ENCODE results near the gene UPK3A. TPM values are rescaled to one million over a fixed set of nuclear protein-coding genes. Genes with fewer than 3 reads are reported as not detected.
"Not testable (repeated sequence)": the region's sequence is repeated elsewhere in the genome, so short reads cannot be mapped to it uniquely, and the experiment has no call there.

The UPK3A gene
- total and polyA plus RNA-seq, 12 donors, result 0.17 TPM; not detected in 11

GRCh38 chr22:45292731-45293442 is 8.1 kb downstream of the UPK3A start:
- intact Hi-C loops (cut with DNase I), result no loop called here
- Histone ChIP-seq H3K27ac (no peak overlapping the region), H3K4me1 (replicated peaks in 1 of 2) (no peaks in the 10 kb centered on the region), H3K9me3 (replicated peaks in 1 of 3) (no peaks in the 10 kb centered on the region), H3K27me3 (no peaks in the 10 kb centered on the region), H3K4me3 (no peak overlapping the region), H3K36me3 (replicated peaks in 1 of 2) (no peaks in the 10 kb centered on the region)
- WGBS, 4 donors, result 52 to 79% (median 56%) methylated on average over 12 to 23 of the region's 23 CpGs
- TF ChIP-seq CTCF (IDR thresholded peaks at IDR 0.05) (no peak), POLR2A (IDR thresholded peaks at IDR 0.05) (no peak)
- no peak for DNase-seq

- H3K4me3 ChIP-seq, result no peak overlapping the region
- DNase-seq, result no peak
- H3K36me3 ChIP-seq (replicated peaks in 1 of 2), result no peaks in the 10 kb centered on the region
- no peaks in the 10 kb centered on the region for H3K4me1 ChIP-seq (replicated peaks in 1 of 2)
- WGBS, 4 donors, result 59 to 77% (median 66%) methylated on average over 6 of the region's 6 CpGs
- H3K27me3 ChIP-seq, result no peaks in the 10 kb centered on the region
- H3K27ac ChIP-seq, result no peak overlapping the region
- no peak for TF ChIP-seq POLR2A (IDR thresholded peaks at IDR 0.05)
- no peak for TF ChIP-seq CTCF (IDR thresholded peaks at IDR 0.05)
- intact Hi-C loops (cut with DNase I), result no loop called here
- H3K9me3 ChIP-seq (replicated peaks in 1 of 3), result no peaks in the 10 kb centered on the region
Measured at GRCh38 chr22:45294030-45294429, 9.3 kb downstream of the UPK3A start.

- H3K4me1 ChIP-seq (replicated peaks in 1 of 2); H3K27ac ChIP-seq; H3K4me3 ChIP-seq; H3K36me3 ChIP-seq (replicated peaks in 1 of 2); H3K9me3 ChIP-seq (replicated peaks in 1 of 3); DNase-seq; H3K27me3 ChIP-seq; intact Hi-C loops (cut with DNase I): not testable (repeated sequence)
- 88 to 96% (median 91%) methylated on average over 6 of the region's 6 CpGs for WGBS, 4 donors
Measured at GRCh38 chr22:45295004-45295403, 10.3 kb downstream of the UPK3A start.

GRCh38 chr22:45295492-45295891 is 10.7 kb downstream of the UPK3A start:
- Histone ChIP-seq H3K27me3 (no peaks in the 10 kb centered on the region), H3K36me3 (replicated peaks in 1 of 2) (no peaks in the 10 kb centered on the region), H3K4me3 (no peak overlapping the region), H3K27ac (no peak overlapping the region), H3K9me3 (replicated peaks in 1 of 3) (no peaks in the 10 kb centered on the region), H3K4me1 (replicated peaks in 1 of 2) (no peaks in the 10 kb centered on the region)
- no peak for DNase-seq
- no peak for TF ChIP-seq POLR2A (IDR thresholded peaks at IDR 0.05)
- no peak for TF ChIP-seq CTCF (IDR thresholded peaks at IDR 0.05)
- intact Hi-C loops (cut with DNase I), result no loop called here
- WGBS, 4 donors, result 70 to 86% (median 83%) methylated on average over 5 to 9 of the region's 9 CpGs

Data from adrenal gland (tissue), 12 donors.